Thyroid gland (tissue), 4 donors: ENCODE data around the gene TBC1D4. TPM values are rescaled to one million over a fixed set of nuclear protein-coding genes. Genes with fewer than 3 reads are reported as not detected.

Source experiments
- DNase-seq, 2 donors: peaks; one replicate each; pipeline ENCODE4 v3.0.0-alpha.2; 2019
- H3K27ac ChIP-seq, 3 donors: fragments of 200-600 bp; sonication (generic); 1 replicate in 2 of 3; 2 replicates in 1 of 3; pipeline ENCODE4 v1.5.1; 2016 to 2019; ENCODE audit warnings: mild to moderate bottlenecking in 1 of 3, moderate library complexity in 1 of 3
- H3K27me3 ChIP-seq: fragments of 200-600 bp; sonication (generic); one replicate; pipeline ENCODE4 v1.5.1; 2019
- H3K36me3 ChIP-seq, 2 donors: fragments of 200-600 bp; sonication (generic); one replicate each; pipeline ENCODE4 v1.5.1; 2016 to 2019
- H3K4me1 ChIP-seq, 2 donors: fragments of 200-600 bp; sonication (generic); one replicate each; pipeline ENCODE4 v1.5.1; 2017 to 2019
- H3K4me3 ChIP-seq, 3 donors: fragments of 200-600 bp; sonication (generic); replicated peaks in 1 of 3; 1 replicate in 2 of 3; 2 replicates in 1 of 3; pipeline ENCODE4 v1.5.1; 2016; ENCODE audit warnings: mild to moderate bottlenecking in 1 of 3
- H3K9me3 ChIP-seq: fragments of 200-600 bp; sonication (generic); one replicate; pipeline ENCODE4 v1.5.1; 2017
- CTCF ChIP-seq, 6 experiments: fragments of 200-600 bp in 3 of 6; fragments of 450-650 bp in 3 of 6; sonication (generic) in 3 of 6; IDR thresholded peaks; one replicate each; pipeline ENCODE4 v1.5.1; 2016 to 2019; ENCODE audit warnings: antibody characterized with exemption in 6 of 6, mild to moderate bottlenecking in 2 of 6, inconsistent platforms in 1 of 6, moderate library complexity in 1 of 6
- POLR2A ChIP-seq, 2 donors: fragments of 450-650 bp; IDR thresholded peaks; one replicate each; pipeline ENCODE4 v1.6.1; 2017; ENCODE audit warnings: antibody characterized with exemption in 2 of 2, mild to moderate bottlenecking in 2 of 2, moderate library complexity in 1 of 2
- WGBS, 2 donors: methylation state at CpG; one replicate each; pipeline ENCODE4 v1.1.5; 2017; 5-methylcytosine and 5-hydroxymethylcytosine counted together
- intact Hi-C: fragments of 100-400 bp; cut with DNase I; formaldehyde crosslinking; loops from one replicate; pipeline ENCODE4 v1.15.1; 2023
- total RNA-seq, 4 donors: library from RNA; depleted of rRNA; stranded (reverse); fragments of >200 nt; gene quantifications; one replicate each; pipeline ENCODE4 v1.2.3, GENCODE V29; 2016

Gene TBC1D4
- total RNA-seq, 4 donors from 2014 or later = 42.5 to 72.6 (median 70.6) TPM

DNA sequence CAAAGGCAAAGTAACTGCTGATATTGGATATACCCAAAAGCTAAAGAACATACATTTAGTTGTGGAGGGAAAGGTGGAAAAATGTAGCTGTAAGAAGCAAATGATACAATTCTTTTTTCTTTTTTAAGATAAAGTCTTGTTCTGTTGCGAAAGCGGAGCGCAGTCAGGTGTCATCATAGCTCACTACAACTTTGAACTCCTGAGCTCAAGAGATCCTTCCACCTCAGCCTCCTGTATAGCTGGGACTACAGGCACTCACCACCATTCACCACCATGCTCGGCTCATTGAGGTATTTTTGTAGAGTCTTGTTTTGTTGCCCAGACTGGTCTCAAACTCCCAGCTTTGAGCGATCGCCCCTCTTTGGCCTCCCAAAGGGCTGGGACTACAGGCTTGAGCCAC lies 38.0 kb downstream of the TBC1D4 start:
- H3K36me3 ChIP-seq = no peaks in the 10 kb centered on the region
- H3K4me1 ChIP-seq = peaks cover 9 to 13% of the 10 kb centered on the region in 2 donors
- no peak for DNase-seq
- H3K4me3 ChIP-seq = no peak overlapping the region
- 95 to 97% methylated on average over 6 of the region's 6 CpGs for WGBS, 2 donors
- no peaks in the 10 kb centered on the region for H3K27me3 ChIP-seq
- no peak for TF ChIP-seq CTCF (IDR thresholded peaks at IDR 0.05)
- TF ChIP-seq POLR2A (IDR thresholded peaks at IDR 0.05) = no peak
- intact Hi-C loops = no loop called here
- no peak overlapping the region for H3K27ac ChIP-seq
- H3K9me3 ChIP-seq = no peaks in the 10 kb centered on the region

- Histone ChIP-seq H3K27ac (no peak overlapping the region), H3K27me3 (no peaks in the 10 kb centered on the region), H3K4me3 (no peak overlapping the region), H3K4me1 (peaks cover 9 to 14% of the 10 kb centered on the region in 2 donors), H3K9me3 (no peaks in the 10 kb centered on the region), H3K36me3 (no peaks in the 10 kb centered on the region)
- intact Hi-C loops = no loop called here
- no peak for DNase-seq
- TF ChIP-seq POLR2A (IDR thresholded peaks at IDR 0.05) (no peak), CTCF (IDR thresholded peaks at IDR 0.05) (no peak)
- 92 to 96% methylated on average over 8 of the region's 8 CpGs for WGBS, 2 donors
Measured at GRCh38 chr13:75443356-75443958, 38.5 kb downstream of the TBC1D4 start.

- 81 to 88% methylated on average over 6 of the region's 6 CpGs for WGBS, 2 donors
- H3K4me1 ChIP-seq = peaks cover 14 to 20% of the 10 kb centered on the region in 2 donors
- intact Hi-C loops = no loop called here
Measured at GRCh38 chr13:75442736-75443234, 39.2 kb downstream of the TBC1D4 start.

GRCh38 chr13:75440100-75440499 lies 41.9 kb downstream of the TBC1D4 start:
- intact Hi-C loops = no loop called here
- 79 to 84% methylated on average over 2 of the region's 2 CpGs for WGBS, 2 donors

More at GRCh38 chr13:75442736-75443234, 39.2 kb downstream of the TBC1D4 start:
- TF ChIP-seq POLR2A (IDR thresholded peaks at IDR 0.05) = no peak
- no peak for TF ChIP-seq CTCF (IDR thresholded peaks at IDR 0.05)
- Histone ChIP-seq H3K9me3 (no peaks in the 10 kb centered on the region), H3K4me3 (no peak overlapping the region), H3K27ac (no peak overlapping the region), H3K36me3 (no peaks in the 10 kb centered on the region), H3K27me3 (no peaks in the 10 kb centered on the region)
- no peak for DNase-seq

More at GRCh38 chr13:75440100-75440499, 41.9 kb downstream of the TBC1D4 start:
- DNase-seq = peak in 1 of 2 donors; percentile 21
- Histone ChIP-seq H3K4me3 (no peak overlapping the region), H3K9me3 (no peaks in the 10 kb centered on the region), H3K4me1 (peaks cover 16 to 27% of the 10 kb centered on the region in 2 donors), H3K27ac (peak overlapping the region in 1 of 3 donors; percentile 12), H3K27me3 (no peaks in the 10 kb centered on the region), H3K36me3 (no peaks in the 10 kb centered on the region)
- TF ChIP-seq POLR2A (IDR thresholded peaks at IDR 0.05) (no peak), CTCF (IDR thresholded peaks at IDR 0.05) (no peak)
